Common myeloid progenitor, CD34-positive (primary cell): ENCODE data around the gene ASB1.
"Not testable (repeated sequence)": the region's sequence is repeated elsewhere in the genome, so short reads cannot be mapped to it uniquely, and the experiment has no call there.

ENCODE experiments used
- CTCF ChIA-PET: fragments of 350-600 bp; sonication (Branson Sonifier 250); formaldehyde crosslinking; loops from one replicate; lab custom pipeline; 2021; ENCODE audit warnings: antibody characterized with exemption; lab: Charles Lee
- POLR2A ChIA-PET: fragments of 350-600 bp; sonication (Branson Sonifier 250); formaldehyde crosslinking; loops from one replicate; lab custom pipeline; 2021; ENCODE audit warnings: antibody characterized with exemption; lab: Charles Lee
- DNase-seq, 3 donors: peaks; one replicate each; pipeline versions ENCODE4 v3.0.0 to v3.0.0-alpha.2; 2013
- H3K27ac ChIP-seq, 2 experiments: 1 replicate in 1 of 2; 2 replicates in 1 of 2; pipeline ENCODE4 v1.7.0; 2013; ENCODE audit warnings: inconsistent platforms in 2 of 2, low read length in 2 of 2, mild to moderate bottlenecking in 2 of 2, low read depth in 1 of 2, moderate library complexity in 1 of 2; ENCODE audit not compliant: severe bottlenecking in 2 of 2, insufficient read depth in 1 of 2, poor library complexity in 1 of 2
- H3K27me3 ChIP-seq, 5 experiments: replicated peaks in 2 of 5; 1 replicate in 3 of 5; 2 replicates in 2 of 5; pipeline versions ENCODE4 v1.6.1 to v1.7.0; 2013; ENCODE audit warnings: low read length in 4 of 5, mild to moderate bottlenecking in 2 of 5, moderate library complexity in 2 of 5, inconsistent platforms in 1 of 5; ENCODE audit not compliant: insufficient read depth in 5 of 5, control insufficient read depth in 4 of 5
- H3K36me3 ChIP-seq, 4 experiments: 1 replicate in 2 of 4; 2 replicates in 2 of 4; pipeline versions ENCODE4 v1.6.1 to v1.7.0; 2013; ENCODE audit warnings: low read length in 3 of 4, control low read depth in 1 of 4, mild to moderate bottlenecking in 1 of 4; ENCODE audit not compliant: control insufficient read depth in 4 of 4, insufficient read depth in 4 of 4
- H3K4me1 ChIP-seq, 4 experiments: 1 replicate in 3 of 4; 2 replicates in 1 of 4; pipeline versions ENCODE4 v1.6.1 to v1.7.1; 2013; ENCODE audit warnings: low read length in 3 of 4, mild to moderate bottlenecking in 3 of 4, control low read depth in 1 of 4, inconsistent platforms in 1 of 4, moderate library complexity in 1 of 4; ENCODE audit not compliant: control insufficient read depth in 4 of 4, insufficient read depth in 4 of 4; ENCODE audit errors: control extremely low read depth in 1 of 4
- H3K4me3 ChIP-seq, 7 experiments: 1 replicate in 4 of 7; 2 replicates in 3 of 7; pipeline versions ENCODE4 v1.5.1 to v1.7.0; 2013; ENCODE audit warnings: mild to moderate bottlenecking in 7 of 7, low read length in 6 of 7, moderate library complexity in 6 of 7, inconsistent platforms in 2 of 7, low read depth in 2 of 7, control low read depth in 1 of 7; ENCODE audit not compliant: insufficient read depth in 4 of 7, control insufficient read depth in 1 of 7; ENCODE audit errors: extremely low read depth in 1 of 7
- H3K9me3 ChIP-seq, 5 experiments: 1 replicate in 4 of 5; 2 replicates in 1 of 5; pipeline versions ENCODE4 v1.6.1 to v1.7.1; 2013; ENCODE audit warnings: low read length in 4 of 5, mild to moderate bottlenecking in 2 of 5, inconsistent platforms in 1 of 5, low read depth in 1 of 5, moderate library complexity in 1 of 5; ENCODE audit not compliant: control insufficient read depth in 4 of 5, insufficient read depth in 2 of 5; ENCODE audit errors: control extremely low read depth in 1 of 5
- WGBS: methylation state at CpG from one replicate; pipeline ENCODE4 v1.1.5; 2013; ENCODE audit not compliant: insufficient coverage; 5-methylcytosine and 5-hydroxymethylcytosine counted together

ASB1 gene

GRCh38 chr2:238442257-238442656, 15.5 kb downstream of the ASB1 start:
- POLR2A ChIA-PET, DNase-seq, H3K27ac ChIP-seq, H3K4me1 ChIP-seq, H3K9me3 ChIP-seq, H3K27me3 ChIP-seq, H3K4me3 ChIP-seq: not testable (repeated sequence)
- WGBS, result 100% methylated on average over 2 of the region's 6 CpGs
- CTCF ChIA-PET, result interaction anchor here (1.1 to 1.2 kb wide), 3 partner anchors 19 to 73 kb away, joined by 3 to 4 read pairs (median 3); no protein-coding TSS in a partner anchor
- peaks cover 11 to 60% (median 35%) of the 10 kb centered on the region in 4 experiments for H3K36me3 ChIP-seq

GRCh38 chr2:238444242-238444641, 17.5 kb downstream of the ASB1 start:
- WGBS, result 96% methylated on average over 12 of the region's 13 CpGs
- H3K27me3 ChIP-seq, result no peaks in the 10 kb centered on the region
- no peak overlapping the region for H3K27ac ChIP-seq
- no peaks in the 10 kb centered on the region for H3K9me3 ChIP-seq
- H3K36me3 ChIP-seq, result peaks cover 13 to 70% (median 36%) of the 10 kb centered on the region in 4 experiments
- no peak for DNase-seq
- ChIA-PET POLR2A (no interaction called here), CTCF (no interaction called here)
- no peaks in the 10 kb centered on the region for H3K4me1 ChIP-seq
- no peak overlapping the region for H3K4me3 ChIP-seq

DNA sequence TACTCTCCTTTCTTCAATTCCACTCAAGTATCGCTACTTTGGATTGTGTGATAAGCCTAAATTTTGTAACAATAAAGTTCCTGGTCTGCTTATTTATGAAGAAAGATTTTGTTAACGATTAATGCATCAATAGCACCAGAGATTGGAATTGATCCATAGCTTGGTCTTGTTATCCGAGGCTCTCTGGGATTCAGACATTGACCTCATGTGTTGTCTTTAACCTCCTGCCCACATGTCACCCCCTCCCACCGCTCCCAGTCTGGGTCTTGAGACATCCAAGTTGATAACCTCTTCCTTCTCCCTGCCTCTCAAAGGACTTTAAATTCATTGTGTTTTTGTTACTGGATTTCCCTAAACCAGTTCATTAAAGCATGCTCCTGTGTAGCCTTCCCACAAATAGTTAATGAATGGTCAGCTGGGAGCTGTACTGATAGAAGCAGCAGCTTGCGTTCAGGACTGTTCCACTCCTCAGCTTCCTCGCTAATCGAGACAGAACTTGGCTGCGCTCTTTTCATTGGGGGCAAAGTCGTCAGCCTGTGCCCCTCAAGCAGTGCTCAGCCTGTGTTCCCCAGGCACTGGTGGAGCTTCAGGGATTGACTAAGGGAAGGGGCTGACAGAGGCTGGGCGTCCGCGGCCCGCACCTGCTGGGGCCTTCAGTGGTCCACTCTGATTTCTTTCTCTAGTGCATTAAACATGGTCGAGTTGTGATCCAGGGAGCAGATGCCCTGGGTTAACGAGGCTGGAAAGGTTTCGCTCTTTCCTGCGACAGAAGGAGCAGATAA, 18.9 kb downstream of the ASB1 start:
- 95% methylated on average over 12 of the region's 17 CpGs for WGBS
- POLR2A ChIA-PET, result no interaction called here
- no peaks in the 10 kb centered on the region for H3K9me3 ChIP-seq
- no peak overlapping the region for H3K27ac ChIP-seq
- CTCF ChIA-PET, result interaction anchor here (1.3 kb wide), 1 partner anchor 16 kb away, joined by 3 read pairs; no protein-coding TSS in a partner anchor
- H3K4me1 ChIP-seq, result peaks cover 0 to 4% (median 0%) of the 10 kb centered on the region in 4 experiments
- no peak for DNase-seq
- H3K36me3 ChIP-seq, result peaks cover 12 to 67% (median 38%) of the 10 kb centered on the region in 4 experiments
- no peak overlapping the region for H3K4me3 ChIP-seq
- H3K27me3 ChIP-seq, result no peaks in the 10 kb centered on the region

DNA sequence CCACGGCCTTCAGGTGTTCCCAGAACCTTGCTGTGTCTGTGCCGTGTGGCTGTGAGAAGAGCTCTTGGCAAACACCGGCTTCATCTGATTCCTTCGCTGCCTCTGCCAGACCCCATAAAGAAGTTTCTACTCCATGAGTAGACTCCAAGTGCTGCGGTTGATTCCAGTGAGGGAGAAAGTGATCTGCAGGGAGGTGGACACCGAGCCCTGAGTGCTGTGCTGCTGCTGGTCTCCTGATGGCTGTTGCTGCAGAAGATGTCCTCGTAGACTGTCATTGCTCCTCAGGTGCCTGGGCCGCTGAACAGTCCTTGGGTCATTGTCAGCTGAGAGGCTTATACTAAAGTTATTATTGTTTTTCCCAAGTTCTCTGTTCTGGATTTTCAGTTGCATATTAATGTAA, 19.6 kb downstream of the ASB1 start:
- H3K36me3 ChIP-seq, result peaks cover 10 to 71% (median 38%) of the 10 kb centered on the region in 4 experiments
- H3K4me1 ChIP-seq, result peaks cover 0 to 4% (median 0%) of the 10 kb centered on the region in 4 experiments
- 100% methylated on average over 7 of the region's 8 CpGs for WGBS
- H3K27ac ChIP-seq, result no peak overlapping the region
- no peak for DNase-seq
- CTCF ChIA-PET, result interaction anchor here (1.3 kb wide), 1 partner anchor 15 kb away, joined by 3 read pairs; no protein-coding TSS in a partner anchor
- H3K4me3 ChIP-seq, result no peak overlapping the region
- H3K27me3 ChIP-seq, result no peaks in the 10 kb centered on the region
- POLR2A ChIA-PET, result no interaction called here
- no peaks in the 10 kb centered on the region for H3K9me3 ChIP-seq

DNA sequence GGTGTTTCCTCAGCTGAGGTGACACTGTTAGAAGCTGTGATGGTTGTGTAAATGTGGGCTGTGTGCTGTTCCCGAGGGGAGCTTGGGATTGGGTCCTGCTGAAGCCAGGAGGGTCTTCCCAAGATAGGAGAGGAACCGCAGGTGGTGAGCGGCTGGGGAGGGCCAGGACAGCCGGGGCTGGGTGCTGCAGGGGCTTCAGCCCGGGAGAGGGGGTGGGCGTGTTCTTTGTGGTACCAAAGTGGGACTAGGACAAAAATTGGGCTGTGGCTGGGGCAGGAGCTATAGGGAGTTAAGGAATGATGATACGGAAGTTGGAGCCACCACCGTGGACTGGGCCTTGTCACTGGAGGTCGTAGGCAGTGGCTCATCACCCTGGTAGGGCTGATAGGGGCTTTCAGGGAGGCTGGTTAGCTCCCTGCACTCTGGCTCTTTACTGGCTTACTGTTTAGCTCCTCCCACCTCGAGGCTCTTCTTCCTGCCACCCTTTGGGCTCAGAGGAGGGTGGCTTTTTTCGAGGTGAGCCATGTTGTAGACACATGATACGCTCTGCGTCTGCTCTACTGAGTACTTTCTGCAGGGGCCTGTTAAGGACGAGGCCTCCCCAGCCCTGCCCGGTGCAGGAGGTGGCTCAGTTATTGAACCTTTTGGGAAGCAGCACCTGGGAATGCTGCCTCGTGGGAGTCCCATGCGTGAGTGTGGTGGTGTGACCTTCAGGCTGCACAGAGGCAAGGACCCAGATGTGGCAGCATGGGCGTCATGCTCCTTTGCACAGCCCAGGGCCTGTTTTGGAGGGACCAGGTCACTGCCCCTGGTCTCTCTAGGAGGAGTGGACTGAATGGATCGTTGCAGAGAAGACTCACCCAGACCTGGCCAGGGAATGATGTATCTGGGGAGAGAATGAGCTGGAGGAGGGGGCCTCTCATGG, 21.6 kb downstream of the ASB1 start:
- 91% methylated on average over 16 of the region's 19 CpGs for WGBS
- POLR2A ChIA-PET, result no interaction called here
- no peaks in the 10 kb centered on the region for H3K9me3 ChIP-seq
- H3K4me3 ChIP-seq, result no peak overlapping the region
- CTCF ChIA-PET, result interaction anchor here (0.6 to 1.9 kb wide), 4 partner anchors 11 to 77 kb away, joined by 3 to 5 read pairs (median 3); no protein-coding TSS in a partner anchor
- no peak for DNase-seq
- H3K27me3 ChIP-seq, result no peaks in the 10 kb centered on the region
- H3K36me3 ChIP-seq, result peaks cover 10 to 86% (median 40%) of the 10 kb centered on the region in 4 experiments
- H3K4me1 ChIP-seq, result peaks cover 0 to 4% (median 0%) of the 10 kb centered on the region in 4 experiments
- H3K27ac ChIP-seq, result no peak overlapping the region

DNA sequence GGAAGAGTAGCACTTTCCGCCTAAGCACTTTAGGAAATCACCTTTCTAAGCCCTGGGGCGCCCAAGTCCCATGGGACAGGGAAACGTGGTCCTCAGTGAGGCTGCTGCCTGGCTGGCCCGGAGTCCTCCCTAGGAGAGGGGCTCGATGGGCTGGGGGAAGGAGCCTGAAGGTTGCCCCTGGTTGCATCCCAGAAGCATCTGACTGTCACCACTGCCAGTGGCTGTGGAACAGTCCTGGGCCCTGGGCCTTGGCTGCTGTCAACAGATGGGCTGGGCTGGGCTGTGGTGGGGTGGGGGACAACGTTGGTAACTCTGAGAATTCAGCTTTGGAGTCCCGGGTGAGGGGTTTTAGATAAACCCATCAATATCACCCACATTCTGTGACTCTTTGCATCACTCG, 22.5 kb downstream of the ASB1 start:
- 97% methylated on average over 4 of the region's 8 CpGs for WGBS
- Histone ChIP-seq H3K36me3 (peaks cover 10 to 82% (median 37%) of the 10 kb centered on the region in 4 experiments), H3K4me1 (peaks cover 0 to 4% (median 0%) of the 10 kb centered on the region in 4 experiments), H3K27ac (no peak overlapping the region), H3K9me3 (peaks cover 0 to under 1% (median 0%) of the 10 kb centered on the region in 5 experiments), H3K4me3 (no peak overlapping the region), H3K27me3 (no peaks in the 10 kb centered on the region)
- POLR2A ChIA-PET, result no interaction called here
- DNase-seq, result no peak
- CTCF ChIA-PET, result interaction anchor here (0.6 to 1.9 kb wide), 4 partner anchors 8 to 12 kb away, joined by 3 to 5 read pairs (median 3); no protein-coding TSS in a partner anchor
